ENCODE measurements around the gene HGFAC. TPM values are rescaled to one million over a fixed set of nuclear protein-coding genes. Genes with fewer than 3 reads are reported as not detected.

Gene HGFAC
- total RNA-seq, 6 donors from 2014 or later: 0.20 to 1.1 (median 0.49) TPM; not detected in 1

DNA sequence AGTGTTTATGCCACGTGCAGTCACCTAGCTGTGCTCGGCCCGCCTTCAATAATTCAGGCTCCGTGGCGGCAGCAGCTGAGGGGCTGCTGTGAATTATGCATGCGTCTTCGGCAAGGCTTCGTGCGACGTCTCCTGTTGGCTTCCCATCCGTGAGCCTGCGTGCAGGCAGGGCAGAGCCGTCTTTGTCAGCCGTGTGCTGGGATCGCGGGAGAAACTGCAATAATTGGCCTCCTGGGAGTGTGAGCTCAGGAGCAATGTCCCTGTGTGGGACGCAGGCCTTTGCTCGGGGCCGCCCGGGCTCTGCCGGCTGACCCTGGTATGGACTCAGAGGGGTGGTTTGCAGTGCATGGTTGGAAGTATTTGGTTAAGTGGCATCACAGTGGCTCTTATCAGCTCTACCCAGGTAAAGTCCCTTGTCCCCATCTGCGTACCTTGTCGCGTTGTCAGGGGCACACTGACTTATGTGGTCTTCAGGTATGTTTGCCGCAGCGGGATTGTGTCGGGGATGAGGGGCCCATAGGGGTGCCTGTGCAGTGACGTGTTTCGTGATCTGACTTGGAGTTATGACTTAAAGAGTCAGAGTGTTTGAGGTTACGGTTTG lies 34.5 kb upstream of the HGFAC start:
- TF ChIP-seq, protein P1, sequence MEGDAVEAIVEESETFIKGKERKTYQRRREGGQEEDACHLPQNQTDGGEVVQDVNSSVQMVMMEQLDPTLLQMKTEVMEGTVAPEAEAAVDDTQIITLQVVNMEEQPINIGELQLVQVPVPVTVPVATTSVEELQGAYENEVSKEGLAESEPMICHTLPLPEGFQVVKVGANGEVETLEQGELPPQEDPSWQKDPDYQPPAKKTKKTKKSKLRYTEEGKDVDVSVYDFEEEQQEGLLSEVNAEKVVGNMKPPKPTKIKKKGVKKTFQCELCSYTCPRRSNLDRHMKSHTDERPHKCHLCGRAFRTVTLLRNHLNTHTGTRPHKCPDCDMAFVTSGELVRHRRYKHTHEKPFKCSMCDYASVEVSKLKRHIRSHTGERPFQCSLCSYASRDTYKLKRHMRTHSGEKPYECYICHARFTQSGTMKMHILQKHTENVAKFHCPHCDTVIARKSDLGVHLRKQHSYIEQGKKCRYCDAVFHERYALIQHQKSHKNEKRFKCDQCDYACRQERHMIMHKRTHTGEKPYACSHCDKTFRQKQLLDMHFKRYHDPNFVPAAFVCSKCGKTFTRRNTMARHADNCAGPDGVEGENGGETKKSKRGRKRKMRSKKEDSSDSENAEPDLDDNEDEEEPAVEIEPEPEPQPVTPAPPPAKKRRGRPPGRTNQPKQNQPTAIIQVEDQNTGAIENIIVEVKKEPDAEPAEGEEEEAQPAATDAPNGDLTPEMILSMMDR (IDR thresholded peaks at IDR 0.05): no peak
- TF ChIP-seq POLR2A (IDR thresholded peaks at IDR 0.05): no peak
- TF ChIP-seq POLR2AphosphoS5 (IDR thresholded peaks at IDR 0.05): no peak
- no peak for TF ChIP-seq EP300 (IDR thresholded peaks at IDR 0.05)
- Histone ChIP-seq H3K36me3 (no peaks in the 10 kb centered on the region), H3K4me1 (peaks cover 0 to 10% (median 2%) of the 10 kb centered on the region in 4 donors), H3K4me3 (no peak overlapping the region), H3K27me3 (no peaks in the 10 kb centered on the region), H3K9me3 (no peaks in the 10 kb centered on the region), H3K27ac (no peak overlapping the region)
- DNase-seq (peak in 1 of 2 donors; percentile 70), ATAC-seq (ENCODE audit: low FRiP score in 2 of 2) (no peak)
- 88 to 89% methylated on average over 23 to 25 of the region's 30 CpGs for WGBS, 2 donors

DNA sequence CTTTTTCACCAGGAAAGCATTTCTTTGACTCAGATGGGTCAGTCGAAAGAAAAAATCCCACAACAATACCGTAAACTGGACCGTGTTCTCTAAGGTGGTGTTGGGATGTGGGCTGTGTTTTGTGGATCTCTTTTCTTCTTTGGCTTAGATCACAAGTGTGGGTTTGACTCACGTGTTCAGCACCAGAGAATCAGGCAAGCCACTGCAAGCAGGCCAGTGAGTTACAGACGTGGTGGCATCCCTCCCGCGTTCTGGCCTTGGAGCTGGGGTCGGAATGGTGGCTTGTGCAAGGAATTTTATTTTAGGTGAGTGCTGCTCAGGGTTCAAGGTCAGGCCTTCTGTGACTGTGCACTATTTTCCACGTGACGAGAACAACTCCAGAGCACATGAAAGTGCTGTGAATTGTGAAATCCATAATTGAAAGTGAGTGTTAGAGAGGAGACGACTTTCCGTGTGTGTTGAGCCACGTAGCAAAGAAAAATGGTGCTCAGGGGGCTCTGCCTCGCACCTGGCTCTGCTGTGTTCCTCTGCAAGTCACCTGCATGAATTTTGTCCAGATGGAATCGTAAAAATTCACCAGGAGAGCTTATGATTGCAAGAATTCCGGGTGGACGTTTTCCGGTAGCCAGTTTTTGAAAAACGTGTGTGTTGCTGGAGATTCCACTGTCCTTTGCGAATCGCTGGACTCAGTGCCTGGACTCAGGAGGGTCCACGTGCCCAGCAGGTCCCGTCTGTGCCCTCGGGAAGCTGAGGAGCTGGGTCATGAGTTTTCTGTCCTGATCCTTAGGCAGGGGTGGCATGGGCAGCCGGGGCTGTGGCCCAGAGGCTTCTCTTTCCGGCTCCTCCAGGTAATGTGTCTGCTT lies 33.6 kb upstream of the HGFAC start:
- DNase-seq (peak in 1 of 2 donors; percentile 56), ATAC-seq (ENCODE audit: low FRiP score in 2 of 2) (no peak)
- 82 to 88% methylated on average over 23 to 26 of the region's 26 CpGs for WGBS, 2 donors
- H3K27ac ChIP-seq: no peak overlapping the region
- H3K27me3 ChIP-seq: no peaks in the 10 kb centered on the region
- no peaks in the 10 kb centered on the region for H3K36me3 ChIP-seq
- H3K4me1 ChIP-seq: peaks cover 0 to under 1% (median 0%) of the 10 kb centered on the region in 4 donors
- no peaks in the 10 kb centered on the region for H3K9me3 ChIP-seq
- TF ChIP-seq, protein P1 (IDR thresholded peaks at IDR 0.05): no peak
- TF ChIP-seq POLR2A (IDR thresholded peaks at IDR 0.05): no peak
- no peak for TF ChIP-seq POLR2AphosphoS5 (IDR thresholded peaks at IDR 0.05)
- TF ChIP-seq EP300 (IDR thresholded peaks at IDR 0.05): no peak
- H3K4me3 ChIP-seq: no peak overlapping the region

DNA sequence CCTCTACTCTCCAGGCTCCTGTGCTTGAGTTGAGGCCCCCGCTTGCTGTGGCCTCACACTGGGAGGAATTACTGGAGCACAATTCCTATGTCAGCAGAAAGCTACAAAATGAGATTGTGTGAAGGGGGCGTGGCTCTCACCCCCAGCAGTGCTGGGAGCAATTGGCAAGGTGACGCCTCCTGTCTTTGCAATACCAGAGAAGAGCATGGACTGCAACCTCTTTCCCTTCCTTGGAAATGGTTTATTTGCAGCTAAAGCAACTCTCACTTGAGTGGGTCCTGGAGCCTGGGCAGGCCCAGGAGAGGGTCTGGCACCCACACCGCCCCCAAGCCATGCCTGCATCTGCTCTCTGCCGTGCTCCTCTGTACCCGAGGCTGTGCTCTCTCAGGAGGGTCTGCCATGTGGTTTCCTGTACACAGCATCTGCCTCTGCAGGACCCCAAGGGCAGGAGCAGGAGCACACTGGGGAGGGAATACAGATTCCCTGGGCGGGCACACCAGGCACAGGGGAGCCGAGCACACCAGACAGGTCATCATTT lies 32.9 kb upstream of the HGFAC start:
- no peaks in the 10 kb centered on the region for H3K27me3 ChIP-seq
- no peaks in the 10 kb centered on the region for H3K4me1 ChIP-seq
- no peaks in the 10 kb centered on the region for H3K9me3 ChIP-seq
- no peaks in the 10 kb centered on the region for H3K36me3 ChIP-seq
- DNase-seq (peak in 1 of 2 donors; percentile 27), ATAC-seq (ENCODE audit: low FRiP score in 2 of 2) (no peak)
- no peak overlapping the region for H3K27ac ChIP-seq
- H3K4me3 ChIP-seq: no peak overlapping the region
- no peak for TF ChIP-seq EP300 (IDR thresholded peaks at IDR 0.05)
- WGBS, 2 donors: 90 to 98% methylated on average over 5 to 8 of the region's 8 CpGs

DNA sequence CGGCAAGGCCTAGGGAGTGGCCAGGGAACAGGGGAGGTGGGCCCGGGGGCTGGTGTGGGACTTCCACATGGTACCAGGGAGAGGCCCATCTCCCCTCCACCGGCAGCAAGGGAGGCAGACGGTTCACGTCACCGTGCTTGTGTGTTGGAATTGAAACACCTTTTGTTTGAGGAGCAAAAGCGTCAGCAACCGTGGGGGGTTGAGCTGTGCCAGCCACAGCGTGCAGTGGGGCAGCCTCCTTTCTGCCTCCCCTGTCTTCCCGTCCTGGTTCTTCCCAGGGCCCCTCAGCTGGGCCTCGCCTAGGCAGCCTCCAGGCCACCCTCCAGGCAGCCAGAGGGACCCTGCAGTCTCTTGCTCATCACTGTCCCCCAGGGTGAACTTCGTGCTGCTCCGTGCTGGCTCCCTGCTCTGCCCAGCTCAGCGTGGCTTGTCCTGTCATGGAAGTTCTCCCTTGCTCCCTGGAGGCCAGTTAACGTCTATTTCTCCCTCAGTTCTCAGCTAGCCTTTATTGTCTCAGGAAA lies 32.1 kb upstream of the HGFAC start:
- H3K4me3 ChIP-seq: no peak overlapping the region
- WGBS, 2 donors: 79 to 90% methylated on average over 15 of the region's 15 CpGs
- H3K27me3 ChIP-seq: no peaks in the 10 kb centered on the region
- H3K27ac ChIP-seq: no peak overlapping the region
- ATAC-seq (ENCODE audit: low FRiP score in 2 of 2): no peak
- no peaks in the 10 kb centered on the region for H3K9me3 ChIP-seq
- peaks cover 0 to 3% (median 0%) of the 10 kb centered on the region in 4 donors for H3K36me3 ChIP-seq
- TF ChIP-seq EP300 (IDR thresholded peaks at IDR 0.05) (no peak), POLR2A (IDR thresholded peaks at IDR 0.05) (no peak), POLR2AphosphoS5 (IDR thresholded peaks at IDR 0.05) (no peak)
- TF ChIP-seq, protein P1 (IDR thresholded peaks at IDR 0.05): no peak
- peak in 1 of 2 donors; percentile 61 for DNase-seq
- H3K4me1 ChIP-seq: no peaks in the 10 kb centered on the region

Data from upper lobe of left lung (tissue), 6 donors.